GM19025 (cell line): ENCODE measurements around the gene RAB27A.
"Not testable (repeated sequence)": the region's sequence is repeated elsewhere in the genome, so short reads cannot be mapped to it uniquely, and the experiment has no call there.

Experiments
- ATAC-seq: cut with Tn5 transposase; IDR thresholded peaks from one replicate; pipeline ENCODE4 v1.9.1; 2021; ENCODE audit warnings: mild to moderate bottlenecking, low read depth, moderate library complexity; ENCODE audit not compliant: unreplicated experiment

RAB27A gene

GRCh38 chr15:55289746-55290527, at the start of gene RAB27A:
TSS of gene RAB27A (minus strand) at chr15:55289813. CDS start at chr15:55234934, 54,879 bp downstream.
- peak; percentile 73 for ATAC-seq

- no peak for ATAC-seq
Measured at GRCh38 chr15:55337160-55337559, 47.5 kb upstream of the RAB27A start.

GRCh38 chr15:55334997-55335396, 45.4 kb upstream of the RAB27A start:
- ATAC-seq, result no peak

- ATAC-seq, result no peak
Measured at GRCh38 chr15:55334371-55334770, 44.8 kb upstream of the RAB27A start.

- ATAC-seq, result no peak
Measured at GRCh38 chr15:55327387-55327786, 37.8 kb upstream of the RAB27A start.

GRCh38 chr15:55322467-55322866, 32.9 kb upstream of the RAB27A start:
- no peak for ATAC-seq

- no peak for ATAC-seq
Measured at GRCh38 chr15:55320963-55321362, 31.4 kb upstream of the RAB27A start.

- no peak for ATAC-seq
Measured at GRCh38 chr15:55320238-55320550, 30.6 kb upstream of the RAB27A start.

GRCh38 chr15:55319537-55320237, 30.1 kb upstream of the RAB27A start:
- ATAC-seq, result no peak

GRCh38 chr15:55318588-55319494, 29.2 kb upstream of the RAB27A start, which contains the start of the genes PIGB and PIGBOS1:
TSS of gene PIGB (plus strand) at chr15:55319222. CDS start at chr15:55319251, 29 bp downstream.
TSS of gene PIGBOS1 (minus strand) at chr15:55319123. CDS start at chr15:55317792, 1,331 bp downstream.
- peak; percentile 92 for ATAC-seq

- ATAC-seq, result not testable (repeated sequence)
Measured at GRCh38 chr15:55302801-55303200, 13.2 kb upstream of the RAB27A start.

GRCh38 chr15:55297315-55297714, 7.7 kb upstream of the RAB27A start:
- no peak for ATAC-seq

GRCh38 chr15:55290528-55291057, 980 bp upstream of the RAB27A start:
- peak; percentile 65 for ATAC-seq

- peak; percentile 39 for ATAC-seq
Measured at GRCh38 chr15:55289011-55289745, 435 bp downstream of the RAB27A start.

- no peak for ATAC-seq
Measured at GRCh38 chr15:55288006-55288717, 1.5 kb downstream of the RAB27A start.

GRCh38 chr15:55286442-55287189, 3.0 kb downstream of the RAB27A start:
- not testable (repeated sequence) for ATAC-seq

- no peak for ATAC-seq
Measured at GRCh38 chr15:55284426-55284825, 5.2 kb downstream of the RAB27A start.

- ATAC-seq, result no peak
Measured at GRCh38 chr15:55283379-55284147, 6.0 kb downstream of the RAB27A start.
